ENCODE data around the gene OR3A3. TPM values are rescaled to one million over a fixed set of nuclear protein-coding genes. Genes with fewer than 3 reads are reported as not detected.
"Not testable (repeated sequence)": the region's sequence is repeated elsewhere in the genome, so short reads cannot be mapped to it uniquely, and the experiment has no call there.

The OR3A3 gene
- total RNA-seq, 2 donors from 2014 or later: not detected

DNA sequence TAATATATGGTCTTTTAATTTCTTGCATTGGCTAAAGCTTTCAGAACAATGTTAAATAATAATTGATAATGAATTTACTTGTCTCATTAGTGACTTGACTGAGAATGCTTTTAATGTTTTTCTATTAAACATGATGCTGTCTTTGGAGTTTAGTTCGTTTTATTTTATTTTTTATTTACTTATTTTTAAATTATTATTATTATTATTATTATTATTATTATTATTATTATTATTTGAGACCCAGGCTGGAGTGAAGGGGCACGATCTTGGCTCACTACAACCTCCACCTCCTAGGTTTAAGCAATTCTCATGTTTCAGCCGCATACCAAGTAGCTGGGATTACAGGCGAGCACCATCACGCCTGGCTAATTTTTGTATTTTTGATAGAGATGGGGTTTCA is 4.4 kb downstream of the OR3A3 start:
- H3K9me3 ChIP-seq: no peaks in the 10 kb centered on the region
- H3K27me3 ChIP-seq (replicated peaks; ENCODE audit: insufficient read depth): no peaks in the 10 kb centered on the region
- TF ChIP-seq, protein P1, sequence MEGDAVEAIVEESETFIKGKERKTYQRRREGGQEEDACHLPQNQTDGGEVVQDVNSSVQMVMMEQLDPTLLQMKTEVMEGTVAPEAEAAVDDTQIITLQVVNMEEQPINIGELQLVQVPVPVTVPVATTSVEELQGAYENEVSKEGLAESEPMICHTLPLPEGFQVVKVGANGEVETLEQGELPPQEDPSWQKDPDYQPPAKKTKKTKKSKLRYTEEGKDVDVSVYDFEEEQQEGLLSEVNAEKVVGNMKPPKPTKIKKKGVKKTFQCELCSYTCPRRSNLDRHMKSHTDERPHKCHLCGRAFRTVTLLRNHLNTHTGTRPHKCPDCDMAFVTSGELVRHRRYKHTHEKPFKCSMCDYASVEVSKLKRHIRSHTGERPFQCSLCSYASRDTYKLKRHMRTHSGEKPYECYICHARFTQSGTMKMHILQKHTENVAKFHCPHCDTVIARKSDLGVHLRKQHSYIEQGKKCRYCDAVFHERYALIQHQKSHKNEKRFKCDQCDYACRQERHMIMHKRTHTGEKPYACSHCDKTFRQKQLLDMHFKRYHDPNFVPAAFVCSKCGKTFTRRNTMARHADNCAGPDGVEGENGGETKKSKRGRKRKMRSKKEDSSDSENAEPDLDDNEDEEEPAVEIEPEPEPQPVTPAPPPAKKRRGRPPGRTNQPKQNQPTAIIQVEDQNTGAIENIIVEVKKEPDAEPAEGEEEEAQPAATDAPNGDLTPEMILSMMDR (IDR thresholded peaks at IDR 0.05): no peak
- H3K4me3 ChIP-seq: no peak overlapping the region
- no peak for ATAC-seq (ENCODE audit: insufficient number of reproducible peaks, low FRiP score, low read depth)
- DNase-seq (ENCODE audit: low spot score): no peak
- H3K4me1 ChIP-seq (ENCODE audit: control insufficient read depth in 1 of 2, low read depth in 2 of 2): no peaks in the 10 kb centered on the region
- H3K36me3 ChIP-seq: no peaks in the 10 kb centered on the region
- H3K27ac ChIP-seq: no peak overlapping the region

DNA sequence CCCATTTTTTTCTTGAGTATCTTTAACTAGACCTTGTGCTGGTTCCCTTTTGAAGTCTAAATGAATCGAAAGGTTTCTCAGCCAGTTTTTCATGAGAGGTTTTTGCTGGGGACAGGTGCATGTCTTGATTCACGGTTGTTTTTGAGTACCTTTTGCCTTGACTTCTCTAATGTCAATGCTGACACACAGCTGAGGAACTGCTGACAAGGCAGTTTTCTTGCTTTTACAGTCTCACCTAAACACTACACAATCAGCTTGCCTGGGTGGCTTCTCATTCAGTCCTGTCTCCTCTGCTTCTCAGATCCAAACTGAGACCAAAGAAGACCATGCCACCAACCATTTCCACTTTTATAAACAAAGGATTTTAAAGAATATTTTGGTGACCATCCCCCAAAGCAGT is 7.1 kb downstream of the OR3A3 start:
- H3K36me3 ChIP-seq: no peaks in the 10 kb centered on the region
- TF ChIP-seq, protein P1 (IDR thresholded peaks at IDR 0.05): no peak
- H3K4me1 ChIP-seq (ENCODE audit: control insufficient read depth in 1 of 2, low read depth in 2 of 2): no peaks in the 10 kb centered on the region
- H3K27me3 ChIP-seq (replicated peaks; ENCODE audit: insufficient read depth): no peaks in the 10 kb centered on the region
- H3K9me3 ChIP-seq: no peaks in the 10 kb centered on the region
- H3K4me3 ChIP-seq: no peak overlapping the region
- no peak for ATAC-seq (ENCODE audit: insufficient number of reproducible peaks, low FRiP score, low read depth)
- DNase-seq (ENCODE audit: low spot score): no peak
- H3K27ac ChIP-seq: no peak overlapping the region

DNA sequence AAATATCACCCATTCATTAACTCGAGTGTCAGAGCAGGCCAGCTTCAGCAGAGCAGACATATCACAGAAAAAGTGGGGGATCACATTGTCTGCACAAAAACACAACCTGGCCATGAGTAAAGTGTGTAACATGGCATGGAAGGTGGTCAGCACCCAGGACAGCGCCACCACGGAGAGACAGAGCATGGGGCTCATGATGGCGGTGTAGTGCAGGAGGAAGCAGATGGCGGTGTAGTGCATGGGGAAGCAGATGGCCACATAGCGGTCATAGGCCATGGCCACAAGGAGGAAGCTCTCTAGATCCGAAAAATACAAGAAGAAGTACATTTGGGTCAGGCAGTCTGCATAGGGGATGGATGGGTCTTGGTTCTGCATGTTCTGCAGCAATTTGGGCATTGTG is 22.0 kb downstream of the OR3A3 start:
- ATAC-seq (ENCODE audit: insufficient number of reproducible peaks, low FRiP score, low read depth); H3K4me3 ChIP-seq: not testable (repeated sequence)

DNA sequence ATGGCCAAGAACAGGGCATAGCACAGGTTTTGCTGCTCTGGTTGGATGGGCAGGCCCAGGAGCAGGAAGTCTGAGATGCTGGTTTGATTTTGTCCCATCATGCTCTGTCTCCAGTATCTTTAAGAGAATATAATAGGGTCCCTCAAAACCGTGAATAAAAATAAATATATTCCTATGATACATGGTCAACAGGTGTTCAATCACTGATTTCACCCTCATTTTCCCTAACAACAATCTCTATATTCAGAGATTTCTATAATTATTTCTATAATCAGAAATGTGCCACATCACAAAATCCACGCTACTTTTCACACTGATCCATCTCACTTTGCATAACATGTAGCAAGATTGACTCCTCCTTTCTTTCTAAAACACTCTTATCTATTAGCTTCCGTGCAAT is 22.6 kb downstream of the OR3A3 start, which contains the start of gene OR1E2:
TSS of gene OR1E2 (minus strand) at position 101 of the 400 bp plus-strand sequence. CDS start at position 101, 0 bp downstream.
- ATAC-seq (ENCODE audit: insufficient number of reproducible peaks, low FRiP score, low read depth) (no peak), DNase-seq (ENCODE audit: low spot score) (no peak)
- Histone ChIP-seq H3K4me1 (ENCODE audit: control insufficient read depth in 1 of 2, low read depth in 2 of 2) (no peaks in the 10 kb centered on the region), H3K4me3 (no peak within 1 kb of the TSS), H3K36me3 (no peaks in the 10 kb centered on the region), H3K27ac (no peak within 1 kb of the TSS), H3K9me3 (no peaks in the 10 kb centered on the region), H3K27me3 (replicated peaks; ENCODE audit: insufficient read depth) (no peaks in the 10 kb centered on the region)
- TF ChIP-seq, protein P1 (IDR thresholded peaks at IDR 0.05): no peak

More for the DNA sequence above, 22.0 kb downstream of the OR3A3 start:
- not testable (repeated sequence) for DNase-seq (ENCODE audit: low spot score); H3K36me3 ChIP-seq; H3K9me3 ChIP-seq; H3K27ac ChIP-seq; H3K4me1 ChIP-seq (ENCODE audit: control insufficient read depth in 1 of 2, low read depth in 2 of 2); H3K27me3 ChIP-seq (replicated peaks; ENCODE audit: insufficient read depth)

DNA sequence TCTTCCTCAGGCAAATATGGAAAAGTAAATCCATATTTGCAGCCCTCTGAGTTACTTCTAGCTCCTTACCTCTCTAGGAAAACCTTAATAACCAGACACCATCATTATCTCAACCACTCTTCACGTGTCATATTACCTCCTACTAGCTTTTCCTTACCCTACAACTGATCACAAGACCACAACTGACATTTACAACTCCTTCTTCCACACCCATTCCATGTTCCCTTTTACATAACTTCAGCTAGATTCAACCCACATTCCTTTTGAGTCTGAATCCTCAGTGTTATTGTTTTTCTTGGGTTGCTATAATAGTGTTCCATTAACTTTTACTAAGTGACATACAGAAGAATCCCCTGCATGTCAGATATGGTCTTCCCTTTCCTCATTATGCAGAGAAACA is 27.2 kb downstream of the OR3A3 start:
- TF ChIP-seq, protein P1 (IDR thresholded peaks at IDR 0.05): no peak
- ATAC-seq (ENCODE audit: insufficient number of reproducible peaks, low FRiP score, low read depth): no peak

GRCh38 chr17:3440451-3440850 is 29.3 kb downstream of the OR3A3 start:
- no peaks in the 10 kb centered on the region for H3K9me3 ChIP-seq
- TF ChIP-seq, protein P1 (IDR thresholded peaks at IDR 0.05): no peak
- no peaks in the 10 kb centered on the region for H3K27me3 ChIP-seq (replicated peaks; ENCODE audit: insufficient read depth)
- no peaks in the 10 kb centered on the region for H3K36me3 ChIP-seq
- DNase-seq (ENCODE audit: low spot score) (no peak), ATAC-seq (ENCODE audit: insufficient number of reproducible peaks, low FRiP score, low read depth) (no peak)
- H3K4me1 ChIP-seq (ENCODE audit: control insufficient read depth in 1 of 2, low read depth in 2 of 2): no peaks in the 10 kb centered on the region
- no peak overlapping the region for H3K27ac ChIP-seq
- no peak overlapping the region for H3K4me3 ChIP-seq

More for the DNA sequence above, 27.2 kb downstream of the OR3A3 start:
- H3K9me3 ChIP-seq: no peaks in the 10 kb centered on the region
- H3K27me3 ChIP-seq (replicated peaks; ENCODE audit: insufficient read depth): no peaks in the 10 kb centered on the region
- no peak overlapping the region for H3K27ac ChIP-seq
- H3K4me3 ChIP-seq: no peak overlapping the region
- H3K4me1 ChIP-seq (ENCODE audit: control insufficient read depth in 1 of 2, low read depth in 2 of 2): no peaks in the 10 kb centered on the region
- no peaks in the 10 kb centered on the region for H3K36me3 ChIP-seq
- DNase-seq (ENCODE audit: low spot score): no peak
